Activated naive CD4-positive, alpha-beta T cell treated with anti-CD3 and anti-CD28 coated beads, Interleukin-2, amount 50 U/mL, for 24 hours (primary cell): ENCODE results near the gene SCFD2.

Experiments
- H3K27ac Mint-ChIP-seq: one replicate; pipeline ENCODE4 v1.8.0; 2021; ENCODE audit warnings: mild to moderate bottlenecking, mixed read lengths
- H3K27me3 Mint-ChIP-seq: one replicate; pipeline ENCODE4 v1.8.0; 2021; ENCODE audit warnings: mixed read lengths
- H3K36me3 Mint-ChIP-seq: one replicate; pipeline ENCODE4 v1.8.0; 2021; ENCODE audit warnings: mixed read lengths
- H3K4me1 Mint-ChIP-seq: one replicate; pipeline ENCODE4 v1.8.0; 2021; ENCODE audit warnings: mixed read lengths
- H3K4me3 Mint-ChIP-seq: one replicate; pipeline ENCODE4 v1.8.0; 2021; ENCODE audit warnings: mild to moderate bottlenecking, mixed read lengths
- H3K9me3 Mint-ChIP-seq: one replicate; pipeline ENCODE4 v1.8.0; 2021; ENCODE audit warnings: mixed read lengths

SCFD2 gene

GRCh38 chr4:52915730-52916300 is 450.0 kb downstream of the SCFD2 start:
- Mint-ChIP-seq H3K36me3 (peaks cover 7% of the 10 kb centered on the region), H3K4me1 (peaks cover 4% of the 10 kb centered on the region), H3K27me3 (no peaks in the 10 kb centered on the region), H3K9me3 (no peaks in the 10 kb centered on the region), H3K4me3 (no peak overlapping the region), H3K27ac (no peak overlapping the region)

GRCh38 chr4:52915191-52915590 is 450.7 kb downstream of the SCFD2 start:
- no peak overlapping the region for H3K27ac Mint-ChIP-seq
- peaks cover 4% of the 10 kb centered on the region for H3K4me1 Mint-ChIP-seq
- H3K27me3 Mint-ChIP-seq: no peaks in the 10 kb centered on the region
- H3K36me3 Mint-ChIP-seq: peaks cover 5% of the 10 kb centered on the region
- no peaks in the 10 kb centered on the region for H3K9me3 Mint-ChIP-seq
- no peak overlapping the region for H3K4me3 Mint-ChIP-seq

GRCh38 chr4:52914051-52914605 is 451.7 kb downstream of the SCFD2 start:
- Mint-ChIP-seq H3K27me3 (no peaks in the 10 kb centered on the region), H3K36me3 (peaks cover 6% of the 10 kb centered on the region), H3K27ac (no peak overlapping the region), H3K4me1 (peaks cover 4% of the 10 kb centered on the region), H3K4me3 (no peak overlapping the region), H3K9me3 (no peaks in the 10 kb centered on the region)

- Mint-ChIP-seq H3K4me3 (no peak overlapping the region), H3K4me1 (peaks cover 4% of the 10 kb centered on the region)
Observed at GRCh38 chr4:52912608-52913007, 453.3 kb downstream of the SCFD2 start.

GRCh38 chr4:52911684-52912294 is 454.1 kb downstream of the SCFD2 start:
- H3K4me3 Mint-ChIP-seq: no peak overlapping the region
- no peak overlapping the region for H3K27ac Mint-ChIP-seq
- H3K9me3 Mint-ChIP-seq: no peaks in the 10 kb centered on the region
- H3K36me3 Mint-ChIP-seq: peaks cover 19% of the 10 kb centered on the region
- H3K27me3 Mint-ChIP-seq: no peaks in the 10 kb centered on the region
- H3K4me1 Mint-ChIP-seq: peaks cover 4% of the 10 kb centered on the region

More at GRCh38 chr4:52912608-52913007, 453.3 kb downstream of the SCFD2 start:
- no peak overlapping the region for H3K27ac Mint-ChIP-seq
- peaks cover 13% of the 10 kb centered on the region for H3K36me3 Mint-ChIP-seq
- no peaks in the 10 kb centered on the region for H3K9me3 Mint-ChIP-seq
- no peaks in the 10 kb centered on the region for H3K27me3 Mint-ChIP-seq

GRCh38 chr4:52910115-52910514 is 455.7 kb downstream of the SCFD2 start:
- peaks cover 27% of the 10 kb centered on the region for H3K36me3 Mint-ChIP-seq
- H3K4me3 Mint-ChIP-seq: no peak overlapping the region
- peaks cover 4% of the 10 kb centered on the region for H3K4me1 Mint-ChIP-seq
- H3K27me3 Mint-ChIP-seq: no peaks in the 10 kb centered on the region
- H3K27ac Mint-ChIP-seq: no peak overlapping the region
- no peaks in the 10 kb centered on the region for H3K9me3 Mint-ChIP-seq

- H3K4me1 Mint-ChIP-seq: peaks cover 4% of the 10 kb centered on the region
- H3K9me3 Mint-ChIP-seq: no peaks in the 10 kb centered on the region
- H3K4me3 Mint-ChIP-seq: no peak overlapping the region
- peaks cover 42% of the 10 kb centered on the region for H3K36me3 Mint-ChIP-seq
- H3K27me3 Mint-ChIP-seq: no peaks in the 10 kb centered on the region
- H3K27ac Mint-ChIP-seq: no peak overlapping the region
Observed at GRCh38 chr4:52907510-52907909, 458.4 kb downstream of the SCFD2 start.

- H3K4me3 Mint-ChIP-seq: no peak overlapping the region
- no peaks in the 10 kb centered on the region for H3K4me1 Mint-ChIP-seq
- H3K36me3 Mint-ChIP-seq: peaks cover 51% of the 10 kb centered on the region
- no peaks in the 10 kb centered on the region for H3K9me3 Mint-ChIP-seq
- no peaks in the 10 kb centered on the region for H3K27me3 Mint-ChIP-seq
- H3K27ac Mint-ChIP-seq: no peak overlapping the region
Observed at GRCh38 chr4:52904421-52904820, 461.4 kb downstream of the SCFD2 start.

GRCh38 chr4:52903273-52903672 is 462.6 kb downstream of the SCFD2 start:
- Mint-ChIP-seq H3K27me3 (no peaks in the 10 kb centered on the region), H3K4me3 (no peak overlapping the region), H3K4me1 (no peaks in the 10 kb centered on the region), H3K9me3 (no peaks in the 10 kb centered on the region), H3K36me3 (peaks cover 44% of the 10 kb centered on the region), H3K27ac (no peak overlapping the region)

GRCh38 chr4:52894443-52894842 is 471.4 kb downstream of the SCFD2 start:
- no peaks in the 10 kb centered on the region for H3K9me3 Mint-ChIP-seq
- H3K36me3 Mint-ChIP-seq: peaks cover 9% of the 10 kb centered on the region
- H3K4me1 Mint-ChIP-seq: peaks cover 6% of the 10 kb centered on the region
- H3K27me3 Mint-ChIP-seq: no peaks in the 10 kb centered on the region
- no peak overlapping the region for H3K4me3 Mint-ChIP-seq
- H3K27ac Mint-ChIP-seq: no peak overlapping the region

GRCh38 chr4:52892880-52893279 is 473.0 kb downstream of the SCFD2 start:
- no peak overlapping the region for H3K27ac Mint-ChIP-seq
- peaks cover 6% of the 10 kb centered on the region for H3K4me1 Mint-ChIP-seq
- no peaks in the 10 kb centered on the region for H3K9me3 Mint-ChIP-seq
- H3K4me3 Mint-ChIP-seq: no peak overlapping the region
- no peaks in the 10 kb centered on the region for H3K27me3 Mint-ChIP-seq
- H3K36me3 Mint-ChIP-seq: peaks cover 17% of the 10 kb centered on the region

- Mint-ChIP-seq H3K27ac (no peak overlapping the region), H3K4me1 (peaks cover 6% of the 10 kb centered on the region), H3K36me3 (peaks cover 22% of the 10 kb centered on the region), H3K4me3 (no peak overlapping the region), H3K9me3 (no peaks in the 10 kb centered on the region), H3K27me3 (no peaks in the 10 kb centered on the region)
Observed at GRCh38 chr4:52891743-52892142, 474.1 kb downstream of the SCFD2 start.

GRCh38 chr4:52890521-52890791 is 475.4 kb downstream of the SCFD2 start:
- Mint-ChIP-seq H3K27ac (no peak overlapping the region), H3K4me3 (no peak overlapping the region), H3K9me3 (no peaks in the 10 kb centered on the region), H3K4me1 (peaks cover 3% of the 10 kb centered on the region), H3K36me3 (peaks cover 24% of the 10 kb centered on the region), H3K27me3 (no peaks in the 10 kb centered on the region)

- no peak overlapping the region for H3K27ac Mint-ChIP-seq
- H3K4me1 Mint-ChIP-seq: no peaks in the 10 kb centered on the region
- H3K36me3 Mint-ChIP-seq: peaks cover 28% of the 10 kb centered on the region
- H3K9me3 Mint-ChIP-seq: no peaks in the 10 kb centered on the region
- no peaks in the 10 kb centered on the region for H3K27me3 Mint-ChIP-seq
- no peak overlapping the region for H3K4me3 Mint-ChIP-seq
Observed at GRCh38 chr4:52889778-52890520, 475.9 kb downstream of the SCFD2 start.

GRCh38 chr4:52889354-52889753 is 476.5 kb downstream of the SCFD2 start:
- peaks cover 28% of the 10 kb centered on the region for H3K36me3 Mint-ChIP-seq
- no peaks in the 10 kb centered on the region for H3K4me1 Mint-ChIP-seq
- H3K9me3 Mint-ChIP-seq: no peaks in the 10 kb centered on the region
- H3K27ac Mint-ChIP-seq: no peak overlapping the region
- no peak overlapping the region for H3K4me3 Mint-ChIP-seq
- no peaks in the 10 kb centered on the region for H3K27me3 Mint-ChIP-seq

GRCh38 chr4:52884994-52885393 is 480.9 kb downstream of the SCFD2 start:
- H3K9me3 Mint-ChIP-seq: no peaks in the 10 kb centered on the region
- H3K36me3 Mint-ChIP-seq: peaks cover 39% of the 10 kb centered on the region
- no peaks in the 10 kb centered on the region for H3K4me1 Mint-ChIP-seq
- H3K27ac Mint-ChIP-seq: no peak overlapping the region
- no peak overlapping the region for H3K4me3 Mint-ChIP-seq
- H3K27me3 Mint-ChIP-seq: no peaks in the 10 kb centered on the region
